HG03575 (cell line): ENCODE measurements around the gene SRMS.

ENCODE experiments used
- ATAC-seq: cut with Tn5 transposase; IDR thresholded peaks from one replicate; pipeline ENCODE4 v1.9.1; 2021; ENCODE audit not compliant: unreplicated experiment, insufficient number of reproducible peaks, low FRiP score; ENCODE audit errors: extremely low read depth

Gene SRMS

GRCh38 chr20:63556873-63557478 is 9.4 kb upstream of the SRMS start:
- ATAC-seq: no peak

DNA sequence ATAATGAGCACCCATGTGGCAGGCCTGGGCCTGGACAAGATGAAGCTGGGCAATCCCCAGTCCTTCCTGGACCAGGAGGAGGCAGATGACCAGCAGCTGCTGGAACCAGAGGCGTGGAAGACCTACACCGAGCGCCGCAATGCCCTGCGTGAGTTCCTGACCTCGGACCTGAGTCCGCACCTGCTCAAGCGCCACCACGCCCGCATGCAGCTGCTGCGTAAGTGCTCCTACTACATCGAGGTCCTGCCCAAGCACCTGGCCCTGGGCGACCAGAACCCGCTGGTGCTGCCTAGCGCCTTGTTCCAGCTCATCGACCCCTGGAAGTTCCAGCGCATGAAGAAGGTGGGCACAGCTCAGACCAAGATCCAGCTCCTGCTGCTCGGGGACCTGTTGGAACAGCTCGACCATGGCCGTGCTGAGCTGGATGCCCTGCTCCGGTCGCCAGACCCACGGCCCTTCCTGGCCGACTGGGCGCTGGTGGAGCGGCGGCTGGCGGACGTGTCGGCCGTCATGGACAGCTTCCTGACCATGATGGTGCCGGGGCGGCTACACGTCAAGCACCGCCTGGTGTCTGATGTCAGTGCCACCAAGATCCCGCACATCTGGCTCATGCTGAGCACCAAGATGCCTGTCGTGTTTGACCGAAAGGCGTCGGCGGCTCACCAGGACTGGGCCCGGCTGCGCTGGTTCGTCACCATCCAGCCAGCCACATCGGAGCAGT is 8.3 kb upstream of the SRMS start:
- ATAC-seq: no peak

- no peak for ATAC-seq
Measured at GRCh38 chr20:63554361-63555278, 7.1 kb upstream of the SRMS start.

- no peak for ATAC-seq
Measured at GRCh38 chr20:63553933-63554290, 6.4 kb upstream of the SRMS start, which contains the start of gene FNDC11. Gene FNDC11 (plus strand): TSS chr20:63554159. CDS start chr20:63555664, 1,505 bp downstream.

- no peak for ATAC-seq
Measured at GRCh38 chr20:63553251-63553932, 5.8 kb upstream of the SRMS start.

DNA sequence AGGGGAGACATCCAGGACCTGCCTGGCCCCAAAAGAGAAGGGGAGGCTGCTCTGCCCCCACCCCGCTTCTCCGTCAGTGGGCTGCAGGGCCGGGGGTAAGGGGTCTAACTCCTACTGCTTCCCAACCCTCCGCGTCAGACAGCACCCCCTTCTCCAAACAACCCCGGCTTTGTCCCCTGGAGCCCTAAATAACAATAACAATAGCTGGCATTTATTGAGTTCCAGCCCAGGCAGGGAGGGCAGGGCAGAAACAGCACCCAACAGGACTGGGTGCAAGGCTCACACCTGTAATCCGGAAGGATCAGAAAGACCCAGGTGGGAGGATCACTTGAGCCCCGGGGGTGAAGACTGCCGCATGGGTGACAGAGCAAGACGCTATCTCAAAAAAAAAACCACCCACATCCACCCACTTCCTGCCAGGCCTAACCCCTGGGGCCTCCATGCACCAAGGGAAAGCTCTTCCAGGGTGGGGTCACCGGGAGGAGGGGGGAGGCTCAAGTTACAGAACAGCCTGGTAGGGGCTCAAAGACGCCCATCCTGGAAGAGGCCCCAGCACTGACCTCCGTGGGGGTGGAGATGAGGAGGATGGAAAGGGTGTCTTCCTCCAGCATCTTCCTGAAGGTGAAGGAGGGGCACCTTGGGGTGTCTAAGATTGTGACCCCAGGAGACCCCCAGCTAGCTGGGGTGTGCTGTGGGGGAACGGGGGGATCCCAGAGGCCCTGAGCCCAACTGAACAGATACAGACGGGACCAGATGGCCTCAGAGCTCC is 5.1 kb upstream of the SRMS start:
- ATAC-seq: no peak

GRCh38 chr20:63551068-63551467 is 3.5 kb upstream of the SRMS start:
- ATAC-seq: no peak

DNA sequence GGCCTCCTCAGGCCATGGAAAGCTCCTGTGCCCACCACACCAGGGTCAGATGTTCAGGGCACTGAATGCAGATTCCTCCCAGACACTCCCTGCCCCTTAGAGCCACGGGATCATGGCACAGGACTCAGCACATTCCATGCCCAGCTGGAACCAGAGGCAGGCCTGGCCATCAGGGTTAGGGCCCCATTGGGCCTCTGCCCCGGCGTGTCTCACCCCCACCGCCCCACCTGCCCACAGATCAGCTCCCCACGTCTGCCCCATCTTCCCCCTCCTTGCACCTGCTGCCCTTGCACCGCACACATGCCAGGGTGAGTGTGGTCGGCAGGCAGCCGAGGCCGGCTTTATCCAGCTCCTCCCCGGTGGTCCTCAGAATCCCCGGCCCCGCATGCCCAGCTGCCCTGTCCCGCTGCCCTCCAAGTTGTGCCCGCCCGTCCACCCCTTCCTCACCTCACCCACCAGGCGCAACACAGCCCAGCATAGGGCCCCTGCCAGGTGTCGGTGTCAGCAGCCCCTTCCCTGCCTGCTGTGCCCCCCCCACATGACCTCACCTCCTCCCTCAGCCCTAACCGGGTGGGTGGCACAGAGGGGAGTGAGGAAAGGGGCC is 2.2 kb upstream of the SRMS start:
- no peak for ATAC-seq

DNA sequence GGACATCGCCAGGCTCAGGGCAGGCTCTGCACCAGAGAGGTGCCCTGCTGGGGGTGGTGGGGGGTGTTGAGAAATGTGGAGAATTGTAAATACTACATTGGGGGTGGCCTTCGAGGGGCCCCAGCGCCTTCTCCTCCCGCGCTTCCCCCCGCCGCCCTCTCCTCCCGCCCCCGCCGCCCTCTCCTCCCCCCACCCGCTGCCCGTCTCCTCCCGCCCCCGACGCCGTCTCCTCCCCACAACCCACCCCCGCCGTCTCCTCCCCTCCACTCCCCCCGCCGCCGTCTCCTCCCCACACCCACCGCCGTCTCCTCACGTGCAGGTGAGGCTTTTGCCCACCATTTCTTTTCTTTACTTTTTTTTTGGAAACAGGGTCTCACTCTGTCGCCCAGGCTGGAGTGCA is 1.5 kb upstream of the SRMS start:
- no peak for ATAC-seq

DNA sequence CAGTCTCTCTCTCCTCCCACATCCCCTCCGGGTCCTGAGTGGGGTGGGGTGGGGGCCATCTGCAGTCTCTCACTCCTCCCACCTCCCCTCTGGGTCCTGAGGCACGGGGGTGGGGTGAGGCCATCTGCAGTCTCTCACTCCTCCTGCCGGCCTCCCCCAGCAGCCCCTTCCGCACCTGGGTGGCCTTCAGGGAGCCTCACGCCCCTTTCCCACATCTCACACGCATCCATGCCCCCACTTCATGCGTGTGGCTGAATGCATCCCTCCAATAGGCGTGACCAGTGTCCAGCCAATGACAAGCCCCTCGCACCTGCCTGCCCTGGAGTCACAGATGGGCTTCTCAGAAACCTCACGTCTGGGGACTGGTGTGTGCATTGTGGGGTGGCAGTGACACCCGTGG is 993 bp upstream of the SRMS start:
- ATAC-seq: no peak

DNA sequence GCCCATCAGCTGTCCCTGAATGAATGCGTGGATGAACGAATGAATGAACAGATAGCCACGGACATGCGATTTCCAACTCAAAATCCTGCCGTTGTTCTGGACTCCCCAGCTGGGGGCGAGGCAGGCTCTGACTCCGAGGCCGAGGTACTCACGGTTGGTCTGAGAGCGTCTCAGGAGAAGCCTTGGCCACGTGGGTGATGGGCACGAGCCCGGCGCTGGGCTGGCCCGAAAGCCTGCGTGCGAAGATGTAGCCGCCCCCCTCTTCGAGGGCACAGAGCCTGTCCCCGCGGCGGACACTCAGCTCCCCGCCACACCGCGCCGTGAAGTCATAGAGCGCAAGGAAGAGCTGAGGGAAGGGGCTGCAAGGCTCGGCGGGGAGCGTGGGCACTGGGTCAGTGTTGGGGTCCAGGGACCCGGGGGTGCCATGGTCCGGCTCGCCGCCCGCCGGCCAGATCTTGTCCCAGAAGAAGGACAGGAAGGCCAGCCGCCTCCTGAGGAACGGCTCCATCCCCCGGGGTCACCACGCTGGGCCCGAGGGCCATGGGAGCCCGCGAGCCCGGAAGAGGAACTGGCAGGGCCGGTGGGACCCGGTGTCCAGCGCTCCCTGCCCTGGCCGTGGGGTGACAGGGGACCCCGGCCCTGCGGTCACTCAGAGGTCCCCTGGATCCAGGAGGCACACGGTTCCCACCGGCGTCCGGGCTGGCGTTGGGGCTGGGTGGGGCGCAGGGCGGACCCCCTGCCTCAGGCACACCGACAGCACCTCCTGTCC is 409 bp downstream of the SRMS start:
- ATAC-seq: no peak

DNA sequence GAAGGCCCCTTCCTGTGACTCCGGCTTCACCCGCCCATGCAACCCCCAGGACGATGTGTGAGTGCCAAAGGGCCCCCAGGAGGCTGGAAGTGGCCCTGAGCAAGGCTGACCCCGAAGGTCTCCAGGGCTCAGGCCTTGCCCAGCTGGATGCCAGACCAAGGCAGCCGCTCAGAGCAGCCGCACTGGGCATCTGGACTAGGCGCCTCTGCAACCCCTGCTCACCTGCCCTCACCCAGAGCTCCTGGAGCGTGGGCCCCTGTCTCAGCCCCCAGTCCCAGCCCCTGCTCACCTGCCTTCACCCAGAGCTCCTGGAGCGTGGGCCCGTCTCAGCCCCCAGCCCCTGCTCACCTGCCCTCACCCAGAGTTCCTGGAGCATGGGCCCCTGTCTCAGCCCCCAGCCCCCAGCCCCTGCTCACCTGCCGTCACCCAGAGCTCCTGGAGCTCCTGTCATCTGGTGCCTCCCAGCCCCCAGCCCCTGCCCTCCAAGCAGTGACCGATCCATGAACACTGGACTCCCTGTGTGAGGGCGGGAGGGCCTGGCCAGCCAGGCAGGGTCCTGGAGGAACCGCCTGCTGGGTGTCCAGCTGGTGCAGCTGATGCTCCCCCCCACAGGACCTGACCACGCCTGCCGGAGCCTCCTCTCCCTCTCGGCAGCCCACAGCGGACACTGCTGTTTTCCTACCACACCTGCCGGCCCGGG is 1.1 kb downstream of the SRMS start:
- no peak for ATAC-seq

GRCh38 chr20:63545814-63546213 is 1.7 kb downstream of the SRMS start:
- no peak for ATAC-seq

GRCh38 chr20:63544958-63545516 is 2.5 kb downstream of the SRMS start:
- ATAC-seq: no peak

DNA sequence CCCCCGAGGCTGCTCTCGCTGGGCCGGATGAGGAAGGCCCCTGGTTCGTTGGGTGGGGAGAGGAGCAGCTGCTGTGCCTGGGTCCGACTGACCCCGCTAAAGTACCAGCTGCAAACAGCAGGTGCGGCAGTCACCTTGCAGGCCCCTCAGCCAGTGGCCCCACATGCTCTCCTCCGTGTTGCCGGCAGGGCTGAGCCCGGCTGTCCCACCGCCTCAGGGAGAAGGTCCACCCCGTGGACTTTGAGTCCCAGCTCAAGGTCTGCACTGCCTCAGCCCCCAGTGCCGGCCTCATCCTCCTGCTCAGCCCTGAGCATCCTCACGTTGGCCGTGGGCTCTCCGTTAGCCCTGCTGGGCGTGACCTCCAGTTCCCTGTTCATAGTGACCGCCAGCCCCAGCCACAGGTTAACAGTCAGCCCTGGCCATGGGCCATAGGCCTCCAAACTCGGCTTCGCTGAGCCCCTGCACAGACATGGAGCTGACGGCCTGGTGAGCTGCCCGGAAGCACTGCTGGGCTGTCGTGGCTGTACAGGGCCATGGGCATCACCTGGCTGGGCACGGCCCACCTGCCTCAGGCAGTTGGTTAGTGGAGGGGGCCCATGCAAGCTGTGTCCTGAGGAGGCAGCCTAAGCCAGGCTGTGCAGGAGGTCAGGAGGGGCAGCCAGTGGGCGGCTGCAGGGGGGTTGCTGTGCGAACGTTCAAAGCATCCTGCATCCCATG is 3.1 kb downstream of the SRMS start:
- no peak for ATAC-seq

DNA sequence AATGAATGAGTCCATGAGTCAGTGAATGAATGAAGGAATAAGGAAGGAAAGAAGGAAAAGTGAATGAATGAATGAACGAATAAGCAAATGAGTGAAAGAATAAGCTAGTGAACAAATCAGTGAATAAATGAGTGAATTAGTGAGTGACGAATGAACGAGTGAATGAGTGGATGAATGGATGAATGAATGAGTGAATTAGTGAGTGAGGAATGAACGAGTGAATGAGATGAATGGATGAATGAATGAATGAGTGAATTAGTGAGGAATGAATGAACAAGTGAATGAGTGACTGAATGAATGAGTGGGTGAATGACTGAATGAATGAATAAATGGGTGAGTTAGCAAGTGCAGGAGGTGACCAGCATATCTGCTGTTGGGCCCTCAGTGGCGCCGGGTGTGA is 3.8 kb downstream of the SRMS start:
- no peak for ATAC-seq
